GM21526 (cell line): ENCODE data around the gene CD34.
A peak's percentile ranks its signal among the peaks of the same experiment; 100 is the strongest.

Source experiments
- ATAC-seq: cut with Tn5 transposase; IDR thresholded peaks from one replicate; pipeline ENCODE4 v1.9.1; 2021; ENCODE audit warnings: moderate library complexity; ENCODE audit not compliant: unreplicated experiment, low FRiP score

The CD34 gene

DNA sequence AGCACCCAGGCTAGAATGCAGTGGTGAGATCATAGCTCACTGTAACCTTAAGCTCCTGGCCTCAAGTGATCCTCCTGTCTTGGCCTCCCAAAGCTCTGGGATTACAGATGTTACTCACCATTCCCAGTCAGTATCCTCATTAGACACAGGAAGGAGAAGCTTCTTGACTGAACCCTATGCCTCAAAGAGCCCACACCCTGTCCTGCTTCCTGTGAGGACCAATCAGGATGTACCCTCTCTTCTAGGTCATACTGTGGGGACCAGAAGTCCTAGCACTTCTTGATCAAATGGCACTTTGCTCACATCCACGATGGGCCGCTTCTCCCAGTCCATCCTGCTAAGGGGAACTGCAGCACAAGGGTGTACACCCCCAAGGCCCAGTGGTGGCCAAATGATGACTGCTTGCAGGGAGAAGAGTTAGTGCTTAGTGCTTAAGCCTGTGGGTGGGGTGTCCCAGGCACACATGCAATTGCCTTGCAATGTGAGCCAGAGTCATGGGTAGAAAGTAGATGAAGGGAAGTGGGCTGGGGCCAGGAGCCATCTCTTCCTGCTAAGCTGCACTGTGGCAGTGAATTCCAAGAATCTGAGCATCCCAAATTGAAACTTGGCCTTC, 9.8 kb downstream of the CD34 start:
- ATAC-seq: no peak

DNA sequence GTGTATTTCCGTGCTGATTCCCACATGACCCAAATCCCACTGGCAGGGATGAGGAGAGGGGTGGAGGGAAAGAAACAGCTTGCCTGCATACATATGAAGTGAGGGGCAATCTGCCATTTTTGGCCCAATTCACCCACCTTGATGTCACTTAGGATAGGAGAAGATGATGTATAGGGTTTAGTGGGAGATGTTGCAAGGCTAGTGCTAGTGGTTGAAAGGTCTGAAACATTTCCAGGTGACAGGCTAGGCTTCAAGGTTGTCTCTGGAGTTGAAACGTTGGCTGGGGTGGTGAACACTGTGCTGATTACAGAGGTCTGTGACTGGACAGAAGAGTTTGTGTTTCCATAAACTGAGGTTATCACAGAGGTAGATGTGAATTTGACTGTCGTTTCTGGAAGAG, 12.1 kb downstream of the CD34 start:
- no peak for ATAC-seq

DNA sequence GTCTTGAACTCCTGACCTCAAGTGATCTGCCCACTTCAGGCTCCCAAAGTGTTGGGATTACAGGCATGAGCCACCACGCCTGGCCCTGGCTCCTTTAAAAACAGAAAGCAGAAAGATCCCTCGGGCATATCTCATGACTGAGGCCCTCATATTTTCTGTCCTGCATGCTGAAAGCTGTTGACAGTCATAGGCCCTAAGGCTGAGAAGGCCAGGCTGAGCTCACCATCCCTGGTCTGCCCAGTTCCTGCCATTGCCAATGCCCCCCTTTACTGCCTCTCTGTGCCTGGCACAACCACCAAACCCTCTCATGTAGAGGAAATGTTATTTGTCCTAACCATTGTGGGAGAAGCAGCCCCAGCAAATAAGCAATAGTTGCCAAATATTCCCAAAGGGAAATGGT, 12.7 kb downstream of the CD34 start:
- no peak for ATAC-seq

DNA sequence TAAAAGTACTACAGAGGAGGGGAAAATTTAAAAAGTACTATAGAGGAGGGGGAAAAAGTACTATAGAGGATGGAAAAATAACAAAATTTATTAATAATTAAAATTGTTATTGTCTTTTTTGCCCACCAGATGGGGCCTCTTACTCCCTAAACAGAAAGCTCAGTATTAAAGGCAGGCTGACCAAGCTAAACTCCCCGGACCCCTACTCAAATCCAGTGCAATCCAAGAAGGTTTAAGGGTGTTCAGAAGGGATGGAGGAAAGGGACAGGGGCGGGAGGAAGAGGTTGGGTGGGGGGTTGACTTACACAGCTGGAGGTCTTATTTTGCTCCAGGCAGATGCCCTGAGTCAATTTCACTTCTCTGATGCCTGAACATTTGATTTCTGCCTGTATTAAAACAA, 13.7 kb downstream of the CD34 start:
- ATAC-seq: no peak

DNA sequence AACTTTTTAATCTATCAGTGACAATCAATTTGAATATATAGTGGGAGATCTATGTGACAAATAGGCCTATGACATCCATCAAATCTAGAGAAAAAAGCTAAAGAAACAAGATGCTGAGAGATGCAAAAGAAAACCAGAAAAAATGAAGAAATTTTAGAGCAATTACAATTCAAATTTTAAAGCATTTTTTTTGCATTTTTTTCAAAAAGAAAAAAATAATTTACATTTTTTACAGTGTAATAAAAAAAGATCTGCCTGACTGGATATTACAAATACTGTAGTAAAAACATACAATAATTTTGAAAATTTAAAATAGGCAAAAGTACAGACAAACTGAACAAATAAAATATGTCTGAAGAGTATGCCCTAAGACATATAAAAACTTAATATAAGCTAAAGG, 14.4 kb downstream of the CD34 start:
- no peak for ATAC-seq

DNA sequence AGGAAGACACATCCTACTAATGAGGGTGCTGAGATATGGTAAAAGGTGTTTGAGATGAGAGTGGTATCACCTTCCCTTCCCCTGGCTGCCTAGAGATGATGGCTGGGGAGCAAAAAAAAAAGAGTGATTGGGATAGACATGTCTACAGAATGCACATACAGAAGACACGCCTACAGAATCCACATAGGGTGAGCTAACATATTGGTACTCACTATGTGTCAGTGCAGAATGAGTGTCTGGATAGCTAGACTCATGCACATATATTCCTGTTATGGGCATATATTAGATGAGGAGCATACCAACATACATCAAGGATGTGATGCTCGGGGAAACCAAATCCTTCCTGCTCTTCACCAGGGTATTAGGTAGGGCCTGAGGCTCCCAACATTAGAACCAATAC, 16.2 kb downstream of the CD34 start:
- ATAC-seq: no peak

DNA sequence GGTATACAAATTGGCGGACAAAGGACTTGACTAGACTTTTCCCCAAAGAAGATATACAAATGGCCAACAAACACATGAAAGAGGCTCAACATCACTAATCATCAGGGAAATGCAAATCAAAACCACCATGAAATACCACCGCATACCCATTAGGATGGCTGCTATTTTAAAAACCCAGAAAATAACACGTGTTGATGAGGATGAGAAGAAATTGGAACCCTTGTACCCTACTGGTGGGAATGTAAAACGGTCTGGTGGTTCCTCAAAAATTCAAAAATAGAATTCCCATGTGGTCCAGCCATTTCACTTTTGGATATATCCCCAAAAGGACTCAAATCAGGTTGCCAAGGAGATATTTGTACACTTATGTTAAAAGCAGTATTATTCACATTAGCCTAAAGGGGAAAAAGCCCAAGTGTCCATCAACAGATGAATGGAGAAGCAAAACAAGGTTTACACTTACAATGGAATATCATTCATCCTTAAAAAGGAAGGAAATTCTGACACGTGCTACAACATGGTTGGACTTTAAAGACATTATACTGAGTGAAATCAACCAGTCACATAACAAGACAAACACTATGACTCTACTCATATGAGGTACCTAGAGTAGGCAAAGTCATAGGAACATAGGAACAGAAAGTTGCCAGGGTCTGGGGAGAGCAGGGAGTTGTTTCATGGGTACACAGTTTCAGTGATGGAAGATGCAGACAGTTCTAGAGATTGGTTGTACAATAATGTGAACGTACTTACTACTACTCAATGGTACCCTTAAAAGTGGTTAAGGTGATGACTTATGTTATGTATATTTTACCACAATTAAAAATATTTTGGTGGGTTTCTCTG, 17.0 kb downstream of the CD34 start:
- ATAC-seq: no peak

DNA sequence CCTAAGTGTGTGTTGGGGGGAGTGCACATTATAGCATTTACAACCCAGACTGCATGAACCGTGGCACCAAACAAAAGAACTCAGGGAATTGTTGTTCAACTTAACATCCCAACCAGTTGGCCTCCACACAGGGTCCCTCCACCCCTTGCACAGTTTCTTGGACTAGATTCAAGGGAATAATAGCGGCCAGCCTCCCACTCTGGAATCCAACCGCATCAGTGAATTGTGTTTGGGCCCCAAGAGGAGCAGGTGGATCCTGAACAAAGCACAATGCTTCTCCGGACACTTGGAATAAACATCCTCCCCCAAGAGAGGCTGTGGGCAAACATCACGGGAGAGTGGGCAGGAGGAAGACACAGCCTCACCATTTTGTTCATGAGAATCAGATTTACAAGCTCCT, 18.2 kb downstream of the CD34 start:
- ATAC-seq: no peak

DNA sequence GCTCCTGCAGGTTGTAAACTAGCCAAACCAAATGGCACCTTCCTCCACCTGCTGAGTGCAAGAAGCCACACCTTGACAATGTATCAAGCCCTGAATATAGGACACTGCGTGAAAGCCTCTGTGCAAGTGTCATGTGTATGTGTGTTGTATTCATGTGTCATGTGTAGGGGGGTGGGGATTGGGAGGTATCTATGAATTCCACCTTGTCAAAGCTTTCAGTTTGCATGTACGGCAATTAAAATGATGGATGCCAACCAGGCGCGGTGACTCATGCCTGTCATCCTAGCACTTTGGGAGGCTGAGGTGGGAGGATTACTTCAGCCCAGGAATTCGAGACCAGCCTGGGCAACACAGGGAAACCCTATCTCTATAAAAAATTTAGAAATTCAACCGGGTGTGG, 19.8 kb downstream of the CD34 start:
- ATAC-seq: no peak

DNA sequence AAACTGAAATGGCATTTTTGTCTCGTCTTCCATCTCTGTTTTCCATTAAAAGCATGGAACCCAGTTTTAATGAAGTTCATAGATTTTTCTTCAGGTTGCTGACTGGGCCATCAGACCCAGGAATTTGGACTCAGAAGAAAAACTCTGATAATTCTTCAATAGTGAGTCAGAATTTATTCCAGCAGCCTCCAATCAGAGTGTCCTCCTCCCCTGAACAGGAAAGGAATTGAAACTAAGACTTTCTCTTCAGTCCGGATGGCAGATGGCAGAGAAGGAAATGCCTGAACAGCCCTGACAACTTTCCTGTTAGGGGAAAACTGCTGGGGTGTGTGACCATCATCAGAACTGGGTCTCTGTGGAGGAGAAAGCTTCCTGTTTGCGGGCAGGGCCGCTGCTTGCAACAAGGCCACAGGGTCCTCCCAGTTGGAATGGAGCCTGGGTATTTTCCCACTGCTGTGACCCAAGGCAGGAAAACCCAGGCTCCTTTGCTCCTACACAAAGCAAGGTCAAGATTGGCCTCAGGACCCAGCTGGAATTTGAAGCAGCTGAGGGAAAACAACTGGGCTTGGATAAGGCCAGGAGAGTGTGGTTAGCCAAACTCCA, 20.7 kb downstream of the CD34 start:
- no peak for ATAC-seq

DNA sequence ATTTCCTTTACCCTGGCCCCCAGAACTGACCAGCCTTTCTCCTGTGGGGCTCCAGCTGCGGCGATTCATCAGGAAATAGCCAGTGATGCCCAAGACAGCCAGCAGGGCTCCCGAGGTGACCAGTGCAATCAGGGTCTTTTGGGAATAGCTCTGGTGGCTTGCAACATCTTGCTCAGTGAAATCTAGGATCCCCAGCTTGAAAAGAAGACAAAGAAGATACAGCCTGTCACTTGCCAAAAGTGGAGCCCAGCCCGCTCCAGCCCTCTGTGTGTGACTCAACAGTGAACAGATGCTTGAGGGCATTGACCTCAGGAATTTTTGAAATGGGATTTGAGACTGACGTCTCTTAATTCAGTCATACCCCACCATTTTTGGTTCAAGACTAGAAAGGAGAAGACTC, 22.3 kb downstream of the CD34 start:
- ATAC-seq: no peak

DNA sequence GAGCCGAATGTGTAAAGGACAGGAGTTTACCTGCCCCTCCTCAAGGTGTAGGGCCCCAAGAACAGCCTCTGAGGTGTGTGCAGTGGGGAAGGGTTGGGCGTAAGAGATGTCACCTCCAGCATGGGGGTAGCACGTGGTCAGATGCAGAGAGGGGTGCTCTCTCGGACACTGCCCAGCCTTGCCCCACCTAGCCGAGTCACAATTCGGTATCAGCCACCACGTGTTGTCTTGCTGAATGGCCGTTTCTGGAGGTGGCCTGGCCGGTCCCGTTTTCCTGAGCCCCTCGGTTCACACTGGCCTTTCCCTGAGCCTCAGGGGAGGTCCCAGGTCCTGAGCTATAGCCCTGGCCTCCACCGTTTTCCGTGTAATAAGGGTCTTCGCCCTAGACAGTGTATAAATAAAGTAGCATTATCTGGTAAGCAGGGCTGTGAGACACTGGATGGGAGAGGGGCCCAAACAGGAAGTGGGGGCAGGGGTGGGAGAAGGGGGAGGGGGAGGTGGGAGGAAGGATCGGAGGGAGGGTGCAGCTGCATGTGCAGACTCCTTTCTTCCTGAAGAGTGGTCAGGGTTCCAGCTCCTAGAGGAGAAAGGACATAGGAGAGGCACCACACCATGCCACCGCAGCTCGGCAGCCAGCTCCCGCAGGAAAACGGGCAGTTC, 23.3 kb downstream of the CD34 start:
- ATAC-seq: no peak

DNA sequence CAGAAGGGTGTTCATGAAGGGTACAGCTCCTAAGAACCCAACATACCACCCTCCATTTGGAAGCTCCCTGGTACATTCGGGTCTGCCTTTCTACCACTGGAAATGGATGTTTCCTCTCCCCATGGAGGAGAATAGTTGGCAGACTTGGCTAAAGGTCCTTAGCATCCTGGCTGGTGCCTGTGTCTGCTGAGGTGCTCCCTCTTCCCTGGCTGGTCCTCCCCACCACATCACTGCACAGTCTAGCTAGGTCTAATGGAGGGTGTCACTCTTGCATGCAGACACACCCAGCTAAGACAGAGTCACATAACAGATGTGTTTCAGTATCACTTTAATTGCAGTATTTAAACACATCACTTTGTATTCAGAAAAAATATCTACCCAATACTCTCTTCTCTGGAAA, 24.7 kb downstream of the CD34 start:
- no peak for ATAC-seq

DNA sequence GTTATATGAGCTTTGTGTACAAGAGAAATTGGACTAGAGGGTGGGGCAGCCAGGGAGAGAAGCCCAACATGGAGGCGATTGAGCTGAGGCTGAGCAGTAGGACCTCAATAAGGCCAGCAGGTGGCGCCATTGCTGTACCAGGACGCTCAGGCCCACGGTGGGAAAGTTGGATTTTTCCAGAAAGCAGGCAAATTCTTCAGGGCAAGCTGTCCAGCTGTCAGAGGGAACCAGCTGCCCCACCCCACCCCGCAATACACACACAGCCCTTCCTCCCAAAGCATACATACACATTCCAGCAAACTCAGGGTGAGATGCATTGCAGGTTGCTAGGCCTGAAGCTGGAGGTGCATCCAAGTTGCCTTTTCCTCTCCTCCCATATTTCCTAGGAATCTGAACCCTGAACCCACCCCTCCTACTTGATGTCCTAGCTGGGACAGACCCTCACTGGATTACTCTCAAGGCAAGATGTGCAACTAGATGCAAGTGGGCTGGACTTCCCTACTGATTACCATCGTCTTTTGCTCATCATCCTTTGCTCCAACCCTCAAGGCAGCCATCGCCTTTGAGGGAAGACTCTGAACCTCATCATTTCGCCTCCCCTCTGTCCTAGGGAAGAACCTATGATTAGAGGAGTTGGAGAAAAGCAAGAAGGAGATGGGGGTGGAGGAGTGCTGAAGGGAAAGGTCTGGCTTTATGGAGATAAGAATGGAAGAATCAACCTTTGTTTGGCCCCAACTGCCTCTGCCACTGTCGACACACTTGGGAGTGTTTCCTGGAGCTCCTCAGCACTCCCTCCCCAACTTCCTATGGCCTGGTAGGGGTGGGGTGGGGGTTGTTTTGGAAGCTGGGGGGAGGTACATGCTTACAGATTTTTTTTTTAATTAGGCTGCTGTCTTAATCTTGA, 25.5 kb downstream of the CD34 start:
- no peak for ATAC-seq

DNA sequence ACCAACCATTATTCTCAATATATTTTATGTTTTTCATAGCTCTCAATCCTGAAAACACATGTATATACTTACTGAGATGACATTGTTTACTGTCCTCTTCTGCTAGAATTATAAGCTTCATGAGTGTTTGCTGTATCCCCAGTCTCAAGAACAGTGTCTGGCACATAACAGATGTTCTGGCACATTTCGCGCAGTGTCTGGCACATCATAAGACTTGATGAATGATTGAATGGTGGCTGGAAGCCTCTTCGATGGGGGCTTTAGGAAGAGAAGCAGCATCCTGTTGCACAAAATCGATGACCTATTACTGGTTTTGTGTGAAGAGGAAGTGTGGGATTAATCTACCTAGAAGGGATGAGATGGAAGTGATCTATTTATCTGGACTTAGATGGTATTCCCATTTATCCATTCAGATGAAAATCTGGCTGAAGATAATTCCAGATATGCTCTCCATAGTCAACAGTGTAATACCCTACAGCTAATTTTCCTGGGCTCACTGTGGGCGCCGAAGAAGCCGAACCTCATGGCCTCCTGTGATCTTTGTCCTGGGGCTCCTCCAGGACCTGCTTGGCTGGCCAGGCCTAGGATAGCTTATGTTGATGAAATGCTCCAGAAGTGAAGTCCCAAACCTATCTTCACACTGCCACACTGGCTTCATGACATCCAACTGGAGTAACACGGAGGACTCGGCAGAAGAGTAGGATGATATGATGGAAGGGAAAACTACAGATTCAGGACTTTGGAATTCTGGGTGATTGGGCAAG, 26.5 kb downstream of the CD34 start:
- no peak for ATAC-seq

DNA sequence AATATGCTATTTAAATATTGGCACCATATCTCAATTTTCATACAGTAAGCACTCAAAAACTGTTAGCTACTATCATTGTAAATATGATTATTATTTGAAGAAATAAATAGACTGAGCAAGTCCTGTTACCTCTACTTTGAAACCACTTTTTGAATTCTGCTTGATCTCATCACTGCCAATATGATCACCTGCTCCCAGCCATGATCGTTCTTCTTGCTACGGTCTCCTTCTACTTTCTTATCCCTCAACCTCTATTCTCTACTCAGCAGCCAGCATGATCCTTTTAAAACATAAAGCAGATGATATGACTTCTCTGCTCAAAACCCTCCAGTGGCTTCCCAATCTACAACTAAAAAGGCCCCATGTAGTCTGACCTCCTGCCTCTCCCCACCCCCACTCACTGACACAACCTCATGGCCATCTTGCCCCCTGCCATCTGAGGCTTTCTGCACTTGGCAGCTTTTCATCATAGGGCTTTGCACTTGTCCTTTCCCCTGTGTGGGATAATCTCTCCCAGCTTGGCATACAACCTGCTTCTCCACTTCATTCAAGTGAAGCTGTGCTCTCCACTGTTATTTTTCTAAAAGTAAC, 27.2 kb downstream of the CD34 start:
- peak; percentile 9 for ATAC-seq

DNA sequence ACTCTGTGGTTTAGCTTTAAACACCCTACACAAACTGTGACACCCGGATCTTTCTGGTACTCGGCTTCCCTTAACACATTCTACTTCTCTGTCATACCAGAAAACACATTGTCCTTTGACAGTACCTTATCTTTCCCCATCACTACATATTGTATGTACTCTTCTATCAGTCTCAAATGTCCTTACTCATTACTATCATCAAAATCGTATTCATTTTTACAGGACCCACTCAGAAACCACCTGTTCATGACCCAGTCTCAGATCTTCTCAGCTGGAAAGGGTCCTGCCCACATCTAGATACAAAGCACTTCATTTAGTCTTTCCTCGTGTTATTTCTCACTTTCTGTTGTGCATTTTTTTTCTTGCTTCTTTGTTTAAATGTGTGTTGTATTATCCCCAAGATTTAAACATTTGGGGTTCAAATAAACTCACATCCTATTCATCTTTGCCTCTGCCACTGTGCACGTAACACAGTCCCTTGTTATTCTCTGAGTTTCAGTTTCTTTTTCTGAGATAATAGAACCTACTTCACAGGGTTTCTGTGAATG, 27.7 kb downstream of the CD34 start:
- peak; percentile 52 for ATAC-seq

DNA sequence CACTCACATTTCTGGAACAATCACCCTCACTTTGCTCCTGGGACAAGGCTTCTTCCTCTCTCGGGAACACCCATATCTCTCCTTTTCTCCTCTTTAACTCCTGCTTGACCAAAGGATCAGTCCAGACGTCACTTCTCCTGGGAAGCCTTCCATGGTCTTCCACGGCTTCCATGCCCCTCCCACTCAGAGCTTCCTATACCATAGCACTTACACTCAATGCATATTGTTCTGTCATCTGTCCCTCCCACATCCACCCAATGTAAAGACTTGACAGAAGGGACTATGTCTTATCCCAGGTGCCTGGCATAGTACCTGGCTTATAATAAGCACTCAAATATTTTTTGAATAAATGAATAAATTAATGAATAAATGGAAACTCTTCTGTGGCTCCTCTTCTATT, 28.2 kb downstream of the CD34 start:
- peak; percentile 33 for ATAC-seq

DNA sequence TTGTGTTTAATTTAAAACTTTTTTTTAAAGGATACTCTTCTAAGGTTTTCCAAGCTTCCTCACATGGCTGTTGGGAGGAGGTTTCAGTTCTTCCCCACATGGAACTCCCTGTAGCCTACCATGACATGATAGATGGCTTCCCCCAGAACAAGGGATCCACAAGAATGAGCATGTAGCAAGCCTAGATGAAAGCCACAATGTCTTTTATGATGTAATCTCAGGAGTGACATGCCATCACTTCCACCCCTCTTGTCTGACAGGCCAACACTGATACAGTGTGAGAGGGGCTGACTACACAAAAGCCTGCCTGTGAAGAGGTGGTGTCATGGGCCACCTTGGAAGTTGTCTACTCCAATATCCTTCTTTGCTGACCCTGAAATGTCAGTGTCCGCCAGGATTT, 32.0 kb downstream of the CD34 start:
- no peak for ATAC-seq
